ENCODE results near the gene MRPS6. TPM values are rescaled to one million over a fixed set of nuclear protein-coding genes. Genes with fewer than 3 reads are reported as not detected.
A peak's percentile ranks its signal among the peaks of the same experiment; 100 is the strongest.

The MRPS6 gene
- total RNA-seq, 1 donor from 2014 or later = 102 TPM

- TF ChIP-seq CTCF (IDR thresholded peaks at IDR 0.05) = no peak
- Mint-ChIP-seq H3K27ac (ENCODE audit: unreplicated experiment) (no peak overlapping the region), H3K36me3 (ENCODE audit: low read depth) (peaks cover 6% of the 10 kb centered on the region), H3K4me3 (ENCODE audit: unreplicated experiment) (no peak overlapping the region), H3K27me3 (ENCODE audit: low read depth) (no peaks in the 10 kb centered on the region), H3K9me3 (ENCODE audit: low read depth) (peaks cover 4% of the 10 kb centered on the region), H3K4me1 (ENCODE audit: low read depth) (peaks cover 78% of the 10 kb centered on the region)
- no peak for DNase-seq (ENCODE audit: low spot score)
Measured at GRCh38 chr21:34126269-34126668, 52.9 kb downstream of the MRPS6 start.

GRCh38 chr21:34126691-34127090, 53.3 kb downstream of the MRPS6 start:
- Mint-ChIP-seq H3K4me3 (ENCODE audit: unreplicated experiment) (no peak overlapping the region), H3K4me1 (ENCODE audit: low read depth) (peaks cover 78% of the 10 kb centered on the region), H3K27ac (ENCODE audit: unreplicated experiment) (peak overlapping the region; percentile 12), H3K27me3 (ENCODE audit: low read depth) (no peaks in the 10 kb centered on the region), H3K9me3 (ENCODE audit: low read depth) (peaks cover 4% of the 10 kb centered on the region), H3K36me3 (ENCODE audit: low read depth) (peaks cover 6% of the 10 kb centered on the region)
- no peak for TF ChIP-seq CTCF (IDR thresholded peaks at IDR 0.05)
- DNase-seq (ENCODE audit: low spot score) = no peak

- Mint-ChIP-seq H3K36me3 (ENCODE audit: low read depth) (peaks cover 7% of the 10 kb centered on the region), H3K4me3 (ENCODE audit: unreplicated experiment) (no peak overlapping the region), H3K9me3 (ENCODE audit: low read depth) (peaks cover 4% of the 10 kb centered on the region), H3K27me3 (ENCODE audit: low read depth) (no peaks in the 10 kb centered on the region), H3K4me1 (ENCODE audit: low read depth) (peaks cover 81% of the 10 kb centered on the region), H3K27ac (ENCODE audit: unreplicated experiment) (peak overlapping the region; percentile 97)
- no peak for DNase-seq (ENCODE audit: low spot score)
- TF ChIP-seq CTCF (IDR thresholded peaks at IDR 0.05) = no peak
Measured at GRCh38 chr21:34128124-34128523, 54.7 kb downstream of the MRPS6 start.

- peak overlapping the region; percentile 26 for H3K4me3 Mint-ChIP-seq (ENCODE audit: unreplicated experiment)
- no peaks in the 10 kb centered on the region for H3K27me3 Mint-ChIP-seq (ENCODE audit: low read depth)
- TF ChIP-seq CTCF (IDR thresholded peaks at IDR 0.05) = no peak
- DNase-seq (ENCODE audit: low spot score) = no peak
- peak overlapping the region; percentile 97 for H3K27ac Mint-ChIP-seq (ENCODE audit: unreplicated experiment)
- peaks cover 8% of the 10 kb centered on the region for H3K36me3 Mint-ChIP-seq (ENCODE audit: low read depth)
- peaks cover 7% of the 10 kb centered on the region for H3K9me3 Mint-ChIP-seq (ENCODE audit: low read depth)
- H3K4me1 Mint-ChIP-seq (ENCODE audit: low read depth) = peaks cover 81% of the 10 kb centered on the region
Measured at GRCh38 chr21:34128674-34129038, 55.3 kb downstream of the MRPS6 start.

- Mint-ChIP-seq H3K4me1 (ENCODE audit: low read depth) (peaks cover 81% of the 10 kb centered on the region), H3K4me3 (ENCODE audit: unreplicated experiment) (peak overlapping the region; percentile 63), H3K27ac (ENCODE audit: unreplicated experiment) (peak overlapping the region; percentile 97), H3K27me3 (ENCODE audit: low read depth) (no peaks in the 10 kb centered on the region), H3K36me3 (ENCODE audit: low read depth) (peaks cover 10% of the 10 kb centered on the region), H3K9me3 (ENCODE audit: low read depth) (peaks cover 8% of the 10 kb centered on the region)
- TF ChIP-seq CTCF (IDR thresholded peaks at IDR 0.05) = peak; percentile 82
- DNase-seq (ENCODE audit: low spot score) = no peak
Measured at GRCh38 chr21:34129039-34129891, 55.9 kb downstream of the MRPS6 start.
